Panc1 (cell line): ENCODE results near the gene HLA-E.

Experiments
- CTCF ChIP-seq: fragments of 450-650 bp; IDR thresholded peaks from 2 replicates; pipeline ENCODE4 v1.5.1; 2017; ENCODE audit warnings: mild to moderate bottlenecking
- POLR2AphosphoS5 ChIP-seq: IDR thresholded peaks from 2 replicates; pipeline ENCODE4 v1.6.1; 2012; ENCODE audit warnings: mild to moderate bottlenecking, low read depth, low read length, moderate library complexity
- REST ChIP-seq, 2 experiments: IDR thresholded peaks; 2 replicates each; pipeline ENCODE4 v1.6.1; 2011 to 2012; ENCODE audit warnings: low read depth in 2 of 2, control low read depth in 1 of 2, low read length in 1 of 2, mild to moderate bottlenecking in 1 of 2, moderate library complexity in 1 of 2; ENCODE audit not compliant: insufficient read depth in 1 of 2

GRCh38 chr6:30461055-30461454, 28.3 kb upstream of the HLA-E start:
- TF ChIP-seq REST (IDR thresholded peaks at IDR 0.05; ENCODE audit: insufficient read depth in 1 of 2, low read depth in 2 of 2, low read length in 1 of 2) (no peak), CTCF (no peak), POLR2AphosphoS5 (no peak)
